ENCODE data around the gene FBXL17. TPM values are rescaled to one million over a fixed set of nuclear protein-coding genes. Genes with fewer than 3 reads are reported as not detected.

Gene FBXL17
- total RNA-seq, 1 donor from 2014 or later: 49.4 TPM

DNA sequence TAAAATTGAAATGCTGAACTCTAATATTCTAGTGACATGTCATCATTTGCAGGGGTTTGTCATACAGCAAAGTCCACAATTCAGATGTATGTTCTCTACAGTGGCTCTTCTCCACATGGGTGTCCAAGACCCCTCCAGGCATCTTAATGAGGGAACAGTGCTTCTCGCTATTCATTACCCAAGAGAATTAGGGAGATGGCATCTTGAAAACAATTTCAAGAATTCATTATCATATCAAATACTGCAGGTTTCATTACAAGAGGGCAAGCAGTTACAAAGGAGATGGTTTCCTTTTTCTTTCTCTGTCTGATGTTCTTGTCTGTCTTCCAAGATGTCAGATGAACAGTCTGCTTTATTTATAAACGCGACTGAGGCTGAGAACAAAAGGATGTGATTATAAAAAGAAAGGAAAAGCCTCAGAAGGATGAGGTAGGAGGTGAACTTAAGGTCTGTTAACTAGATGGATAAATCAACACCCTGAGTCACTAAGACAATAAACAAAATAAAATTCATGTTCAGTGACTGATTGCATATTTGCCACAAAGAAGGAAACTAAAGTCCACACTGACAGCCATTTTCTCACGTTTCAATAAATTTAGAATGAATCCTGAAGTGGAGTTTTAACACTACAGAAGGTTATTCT lies 384.4 kb downstream of the FBXL17 start:
- no peaks in the 10 kb centered on the region for H3K36me3 ChIP-seq
- no peak overlapping the region for H3K27ac ChIP-seq (replicated peaks)
- no peaks in the 10 kb centered on the region for H3K4me1 ChIP-seq
- no peaks in the 10 kb centered on the region for H3K27me3 ChIP-seq (ENCODE audit: low read depth)
- DNase-seq: no peak
- H3K9me3 ChIP-seq (replicated peaks): no peaks in the 10 kb centered on the region
- intact Hi-C loops (cut with micrococcal nuclease): no loop called here
- H3K4me3 ChIP-seq: no peak overlapping the region
- TF ChIP-seq, protein P1, sequence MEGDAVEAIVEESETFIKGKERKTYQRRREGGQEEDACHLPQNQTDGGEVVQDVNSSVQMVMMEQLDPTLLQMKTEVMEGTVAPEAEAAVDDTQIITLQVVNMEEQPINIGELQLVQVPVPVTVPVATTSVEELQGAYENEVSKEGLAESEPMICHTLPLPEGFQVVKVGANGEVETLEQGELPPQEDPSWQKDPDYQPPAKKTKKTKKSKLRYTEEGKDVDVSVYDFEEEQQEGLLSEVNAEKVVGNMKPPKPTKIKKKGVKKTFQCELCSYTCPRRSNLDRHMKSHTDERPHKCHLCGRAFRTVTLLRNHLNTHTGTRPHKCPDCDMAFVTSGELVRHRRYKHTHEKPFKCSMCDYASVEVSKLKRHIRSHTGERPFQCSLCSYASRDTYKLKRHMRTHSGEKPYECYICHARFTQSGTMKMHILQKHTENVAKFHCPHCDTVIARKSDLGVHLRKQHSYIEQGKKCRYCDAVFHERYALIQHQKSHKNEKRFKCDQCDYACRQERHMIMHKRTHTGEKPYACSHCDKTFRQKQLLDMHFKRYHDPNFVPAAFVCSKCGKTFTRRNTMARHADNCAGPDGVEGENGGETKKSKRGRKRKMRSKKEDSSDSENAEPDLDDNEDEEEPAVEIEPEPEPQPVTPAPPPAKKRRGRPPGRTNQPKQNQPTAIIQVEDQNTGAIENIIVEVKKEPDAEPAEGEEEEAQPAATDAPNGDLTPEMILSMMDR (IDR thresholded peaks at IDR 0.05; ENCODE audit: borderline replicate concordance): no peak

DNA sequence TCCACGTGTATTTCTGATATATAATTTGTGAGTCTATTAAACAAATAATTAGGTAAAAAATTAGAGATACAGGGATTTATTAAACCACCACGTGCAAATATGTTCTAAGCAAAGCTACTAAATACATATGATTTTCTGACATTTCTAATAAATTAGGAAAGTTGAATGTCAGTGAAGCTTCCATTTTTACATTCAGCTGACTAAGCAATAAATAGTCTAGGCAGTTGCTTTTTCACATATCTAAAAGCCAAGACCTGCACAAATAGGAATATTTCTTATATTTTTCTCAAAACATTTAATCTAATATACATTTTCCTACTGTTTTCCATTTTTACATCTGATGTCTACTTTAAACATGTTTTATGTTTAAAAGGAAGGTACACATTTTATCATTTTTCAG lies 388.6 kb downstream of the FBXL17 start:
- no peak for DNase-seq
- Histone ChIP-seq H3K9me3 (replicated peaks) (no peaks in the 10 kb centered on the region), H3K36me3 (no peaks in the 10 kb centered on the region), H3K27me3 (ENCODE audit: low read depth) (no peaks in the 10 kb centered on the region), H3K4me3 (no peak overlapping the region), H3K27ac (replicated peaks) (no peak overlapping the region), H3K4me1 (peaks cover 3% of the 10 kb centered on the region)
- intact Hi-C loops (cut with micrococcal nuclease): no loop called here
- TF ChIP-seq, protein P1 (IDR thresholded peaks at IDR 0.05; ENCODE audit: borderline replicate concordance): no peak

DNA sequence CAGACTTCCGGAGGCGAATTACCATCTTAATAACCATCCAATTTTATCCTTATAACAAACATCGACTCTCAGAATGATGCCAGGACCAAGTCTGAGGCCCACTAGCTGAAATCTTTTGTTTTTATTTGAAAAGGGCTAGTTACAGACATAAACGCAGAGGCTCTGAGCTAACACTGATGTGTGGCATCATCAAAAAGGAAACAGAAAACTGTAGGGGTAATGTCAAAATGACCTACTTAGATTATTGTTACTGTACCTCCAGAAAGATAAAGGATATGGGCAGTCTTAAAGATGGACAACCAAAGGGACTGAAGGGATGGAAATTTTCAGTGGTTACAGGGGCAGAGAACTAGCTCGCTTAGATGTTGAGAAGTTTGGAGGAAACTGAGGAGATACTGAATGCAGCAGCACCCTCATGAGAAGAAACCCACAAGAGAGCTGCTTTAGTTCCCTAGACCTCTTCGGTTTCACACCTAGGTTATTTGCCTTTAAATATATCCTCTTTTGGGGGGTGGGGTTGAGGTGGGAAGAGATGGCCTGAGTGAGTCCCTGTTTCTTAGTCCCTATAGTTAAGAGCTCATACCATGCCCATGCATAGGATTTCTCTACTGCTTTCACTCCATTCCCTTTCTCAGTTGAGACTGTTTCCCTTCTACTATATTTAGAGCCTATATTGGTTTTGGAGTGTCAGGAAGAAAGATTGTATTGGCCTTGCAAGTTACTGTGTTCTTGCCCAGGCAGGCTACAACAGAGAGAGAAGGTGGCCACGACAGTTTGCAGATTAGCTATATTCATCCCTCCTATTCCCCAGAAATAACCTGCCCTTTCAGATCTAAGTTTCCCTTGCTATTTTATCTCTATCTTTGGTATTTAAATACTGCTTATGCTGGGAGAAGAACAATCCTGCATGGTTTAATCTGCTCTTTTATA lies 390.8 kb downstream of the FBXL17 start:
- Histone ChIP-seq H3K4me3 (no peak overlapping the region), H3K27ac (replicated peaks) (no peak overlapping the region), H3K36me3 (no peaks in the 10 kb centered on the region), H3K9me3 (replicated peaks) (no peaks in the 10 kb centered on the region), H3K4me1 (peaks cover 6% of the 10 kb centered on the region), H3K27me3 (ENCODE audit: low read depth) (no peaks in the 10 kb centered on the region)
- intact Hi-C loops (cut with micrococcal nuclease): no loop called here
- DNase-seq: no peak
- TF ChIP-seq, protein P1 (IDR thresholded peaks at IDR 0.05; ENCODE audit: borderline replicate concordance): no peak

DNA sequence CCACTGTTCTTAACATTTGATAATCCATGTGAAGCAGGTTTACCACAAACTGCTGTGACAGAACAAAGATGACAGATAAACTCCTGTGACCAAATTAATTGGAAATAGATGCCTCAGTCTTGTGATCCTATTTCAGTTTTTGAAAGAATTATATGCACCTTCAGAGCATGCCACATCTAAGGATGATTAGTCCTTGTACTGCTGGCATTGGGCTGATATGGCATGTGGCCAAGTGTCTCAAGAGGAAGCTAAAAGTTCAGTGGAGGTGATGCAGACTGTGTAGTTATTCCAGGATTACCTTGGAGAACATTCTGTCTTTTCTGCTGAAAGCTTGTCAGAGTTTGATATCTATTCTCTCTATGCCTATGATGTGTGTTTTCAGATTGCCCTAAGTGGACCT lies 396.8 kb downstream of the FBXL17 start:
- Histone ChIP-seq H3K36me3 (no peaks in the 10 kb centered on the region), H3K9me3 (replicated peaks) (no peaks in the 10 kb centered on the region), H3K4me3 (no peak overlapping the region), H3K4me1 (peaks cover 16% of the 10 kb centered on the region), H3K27me3 (ENCODE audit: low read depth) (no peaks in the 10 kb centered on the region), H3K27ac (replicated peaks) (no peak overlapping the region)
- intact Hi-C loops (cut with micrococcal nuclease): no loop called here
- TF ChIP-seq, protein P1 (IDR thresholded peaks at IDR 0.05; ENCODE audit: borderline replicate concordance): no peak
- DNase-seq: no peak

DNA sequence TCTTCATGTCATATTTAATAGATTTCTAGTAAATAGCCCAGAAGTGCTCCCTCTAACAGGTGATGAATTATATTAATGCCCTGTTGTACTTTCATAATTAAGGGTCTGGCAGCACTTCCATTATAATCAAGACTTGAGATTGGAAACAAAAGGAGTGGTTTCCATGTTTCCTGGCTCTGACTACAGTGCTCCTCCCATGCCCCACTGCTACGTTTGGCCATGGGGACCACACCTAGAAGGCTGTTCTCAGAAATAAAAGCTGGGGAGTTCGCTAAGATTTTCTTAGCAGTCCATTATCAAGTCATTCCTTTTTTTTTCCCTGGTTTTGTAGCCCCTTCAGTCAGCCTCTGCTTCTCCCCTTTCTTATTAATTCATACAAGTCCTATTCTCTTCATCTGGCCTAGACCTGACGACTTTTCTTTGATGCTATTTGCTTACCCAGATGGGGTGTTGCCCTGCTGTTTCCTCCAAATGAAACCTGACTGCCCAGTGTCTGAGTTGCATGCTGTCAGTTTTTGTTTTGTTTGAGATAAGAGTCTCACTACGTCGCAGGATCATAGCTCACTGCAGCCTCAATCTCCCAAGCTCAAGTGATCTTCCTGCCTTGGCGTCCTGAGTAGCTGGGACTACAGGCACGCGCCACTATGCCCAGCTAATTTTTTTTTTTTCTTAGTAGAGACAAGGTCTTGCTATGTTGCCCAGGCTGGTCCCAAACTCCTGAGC lies 399.0 kb downstream of the FBXL17 start:
- Histone ChIP-seq H3K9me3 (replicated peaks) (no peaks in the 10 kb centered on the region), H3K27ac (replicated peaks) (no peak overlapping the region), H3K4me1 (peaks cover 16% of the 10 kb centered on the region), H3K4me3 (no peak overlapping the region), H3K36me3 (no peaks in the 10 kb centered on the region), H3K27me3 (ENCODE audit: low read depth) (no peaks in the 10 kb centered on the region)
- TF ChIP-seq, protein P1 (IDR thresholded peaks at IDR 0.05; ENCODE audit: borderline replicate concordance): no peak
- intact Hi-C loops (cut with micrococcal nuclease): no loop called here
- no peak for DNase-seq

All from left ventricle myocardium inferior (tissue), 1 donor.